Measurements from ENCODE around the gene PLEKHS1. TPM values are rescaled to one million over a fixed set of nuclear protein-coding genes. Genes with fewer than 3 reads are reported as not detected.

The PLEKHS1 gene
- total RNA-seq, 1 experiment from 2014 or later = 0.21 TPM

DNA sequence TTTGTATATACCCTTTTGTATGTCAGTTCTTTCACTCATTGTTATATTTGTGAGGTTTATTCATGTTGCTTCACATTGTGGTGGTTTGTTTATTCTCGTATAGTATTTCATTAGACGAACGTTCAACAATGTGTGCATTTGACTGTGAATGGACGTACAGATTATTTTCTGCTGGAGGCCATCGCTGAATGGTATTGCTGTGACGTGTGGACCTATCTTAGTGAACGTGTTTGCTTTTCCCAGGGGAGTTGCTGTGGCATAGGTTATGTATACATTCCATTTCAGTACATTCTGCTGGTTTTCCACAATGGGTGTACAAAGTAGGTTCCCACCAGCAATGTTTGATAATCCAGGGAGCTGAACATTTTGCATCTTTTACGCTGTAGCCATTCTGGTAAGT, 31.1 kb upstream of the PLEKHS1 start:
- in situ Hi-C loops (cut with HindIII; ENCODE audit: low pct_unique_long_range_greater_than_20kb, low sequenced_read_pairs) (no loop called here), intact Hi-C loops (cut with micrococcal nuclease; ENCODE audit: unreplicated experiment) (no loop called here)
- H3K36me3 ChIP-seq (ENCODE audit: control insufficient read depth, insufficient read depth, low read length) = no peaks in the 10 kb centered on the region; the same call in 1 of the 2 replicates
- CTCF ChIA-PET = no interaction called here
- BruUV-seq (replicated peaks) = no TSS peak
- no peak for TF ChIP-seq POLR2AphosphoS5 (IDR thresholded peaks at IDR 0.05; ENCODE audit: low read depth, low read length)
- TF ChIP-seq, protein P1, sequence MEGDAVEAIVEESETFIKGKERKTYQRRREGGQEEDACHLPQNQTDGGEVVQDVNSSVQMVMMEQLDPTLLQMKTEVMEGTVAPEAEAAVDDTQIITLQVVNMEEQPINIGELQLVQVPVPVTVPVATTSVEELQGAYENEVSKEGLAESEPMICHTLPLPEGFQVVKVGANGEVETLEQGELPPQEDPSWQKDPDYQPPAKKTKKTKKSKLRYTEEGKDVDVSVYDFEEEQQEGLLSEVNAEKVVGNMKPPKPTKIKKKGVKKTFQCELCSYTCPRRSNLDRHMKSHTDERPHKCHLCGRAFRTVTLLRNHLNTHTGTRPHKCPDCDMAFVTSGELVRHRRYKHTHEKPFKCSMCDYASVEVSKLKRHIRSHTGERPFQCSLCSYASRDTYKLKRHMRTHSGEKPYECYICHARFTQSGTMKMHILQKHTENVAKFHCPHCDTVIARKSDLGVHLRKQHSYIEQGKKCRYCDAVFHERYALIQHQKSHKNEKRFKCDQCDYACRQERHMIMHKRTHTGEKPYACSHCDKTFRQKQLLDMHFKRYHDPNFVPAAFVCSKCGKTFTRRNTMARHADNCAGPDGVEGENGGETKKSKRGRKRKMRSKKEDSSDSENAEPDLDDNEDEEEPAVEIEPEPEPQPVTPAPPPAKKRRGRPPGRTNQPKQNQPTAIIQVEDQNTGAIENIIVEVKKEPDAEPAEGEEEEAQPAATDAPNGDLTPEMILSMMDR (IDR thresholded peaks at IDR 0.05) = no peak
- no peak for TF ChIP-seq TCF7L2 (IDR thresholded peaks at IDR 0.05; ENCODE audit: low read depth, low read length)
- H3K4me3 ChIP-seq (ENCODE audit: low read depth in 2 of 2, low read length in 2 of 2) = no peak overlapping the region
- H3K4me1 ChIP-seq (ENCODE audit: control insufficient read depth, insufficient read depth, low read length) = no peaks in the 10 kb centered on the region
- no peaks in the 10 kb centered on the region for H3K9me3 ChIP-seq (ENCODE audit: control insufficient read depth, insufficient read depth, low read depth, low read length)
- no peak overlapping the region for H3K27ac ChIP-seq (ENCODE audit: low read length)
- POLR2A ChIA-PET = no interaction called here
- DNase-seq (ENCODE audit: low read depth, low spot score) = no peak
- H3K27me3 ChIP-seq (ENCODE audit: control insufficient read depth, insufficient read depth, low read length) = no peaks in the 10 kb centered on the region
- ATAC-seq = no peak

DNA sequence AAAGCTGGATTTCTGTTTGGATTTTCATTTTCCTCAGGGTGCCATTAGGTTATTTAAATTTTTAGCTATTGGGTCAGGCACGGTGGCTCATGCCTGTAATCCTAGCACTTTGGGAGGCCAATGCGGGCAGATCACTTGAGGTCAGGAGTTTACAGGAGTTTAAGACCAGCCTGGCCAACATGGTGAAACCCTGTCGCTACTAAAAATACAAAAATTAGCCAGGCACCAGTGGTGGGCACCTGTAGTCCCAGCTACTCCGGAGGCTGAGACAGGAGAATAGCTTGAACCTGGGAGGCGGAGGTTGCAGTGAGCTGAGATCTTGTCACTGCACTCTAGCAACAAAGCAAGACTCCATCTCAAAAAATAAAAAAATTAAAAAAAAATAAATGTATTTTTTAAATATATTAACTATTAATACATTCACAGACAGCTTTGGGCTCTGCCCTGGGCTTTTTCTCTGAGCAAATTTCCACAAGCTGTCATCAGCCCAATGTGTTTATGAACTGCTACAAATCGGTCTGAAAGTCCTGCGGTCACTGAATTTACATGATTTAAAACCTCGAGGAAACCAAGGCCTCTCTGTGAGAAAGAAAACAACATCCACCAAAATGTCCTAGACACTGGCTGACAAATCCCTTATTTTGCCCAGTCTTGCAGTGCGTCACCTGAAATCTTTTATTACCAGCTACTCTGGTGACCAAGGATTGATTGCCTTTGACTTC, 19.2 kb upstream of the PLEKHS1 start:
- intact Hi-C loops (cut with micrococcal nuclease; ENCODE audit: unreplicated experiment) = no loop called here
- ChIA-PET CTCF (interaction anchor here (0.6 to 0.8 kb wide), 2 partner anchors 30 to 572 kb away, joined by 3 to 11 read pairs; no protein-coding TSS in a partner anchor), POLR2A (no interaction called here)
- ATAC-seq (no peak), DNase-seq (ENCODE audit: low read depth, low spot score) (no peak)
- Histone ChIP-seq H3K27me3 (ENCODE audit: control insufficient read depth, insufficient read depth, low read length) (no peaks in the 10 kb centered on the region), H3K4me1 (ENCODE audit: control insufficient read depth, insufficient read depth, low read length) (no peaks in the 10 kb centered on the region), H3K9me3 (ENCODE audit: control insufficient read depth, insufficient read depth, low read depth, low read length) (no peaks in the 10 kb centered on the region), H3K36me3 (ENCODE audit: control insufficient read depth, insufficient read depth, low read length) (0 out of 2 replicates have a peak, but pooled peaks cover 2% of the 10 kb centered on the region), H3K27ac (ENCODE audit: low read length) (no peak overlapping the region), H3K4me3 (ENCODE audit: low read depth in 2 of 2, low read length in 2 of 2) (no peak overlapping the region)
- TF ChIP-seq POLR2AphosphoS5 (IDR thresholded peaks at IDR 0.05; ENCODE audit: low read depth, low read length) = no peak
- TF ChIP-seq, protein P1 (IDR thresholded peaks at IDR 0.05) = no peak
- TF ChIP-seq TCF7L2 (IDR thresholded peaks at IDR 0.05; ENCODE audit: low read depth, low read length) = no peak
- TF ChIP-seq, protein P2, sequence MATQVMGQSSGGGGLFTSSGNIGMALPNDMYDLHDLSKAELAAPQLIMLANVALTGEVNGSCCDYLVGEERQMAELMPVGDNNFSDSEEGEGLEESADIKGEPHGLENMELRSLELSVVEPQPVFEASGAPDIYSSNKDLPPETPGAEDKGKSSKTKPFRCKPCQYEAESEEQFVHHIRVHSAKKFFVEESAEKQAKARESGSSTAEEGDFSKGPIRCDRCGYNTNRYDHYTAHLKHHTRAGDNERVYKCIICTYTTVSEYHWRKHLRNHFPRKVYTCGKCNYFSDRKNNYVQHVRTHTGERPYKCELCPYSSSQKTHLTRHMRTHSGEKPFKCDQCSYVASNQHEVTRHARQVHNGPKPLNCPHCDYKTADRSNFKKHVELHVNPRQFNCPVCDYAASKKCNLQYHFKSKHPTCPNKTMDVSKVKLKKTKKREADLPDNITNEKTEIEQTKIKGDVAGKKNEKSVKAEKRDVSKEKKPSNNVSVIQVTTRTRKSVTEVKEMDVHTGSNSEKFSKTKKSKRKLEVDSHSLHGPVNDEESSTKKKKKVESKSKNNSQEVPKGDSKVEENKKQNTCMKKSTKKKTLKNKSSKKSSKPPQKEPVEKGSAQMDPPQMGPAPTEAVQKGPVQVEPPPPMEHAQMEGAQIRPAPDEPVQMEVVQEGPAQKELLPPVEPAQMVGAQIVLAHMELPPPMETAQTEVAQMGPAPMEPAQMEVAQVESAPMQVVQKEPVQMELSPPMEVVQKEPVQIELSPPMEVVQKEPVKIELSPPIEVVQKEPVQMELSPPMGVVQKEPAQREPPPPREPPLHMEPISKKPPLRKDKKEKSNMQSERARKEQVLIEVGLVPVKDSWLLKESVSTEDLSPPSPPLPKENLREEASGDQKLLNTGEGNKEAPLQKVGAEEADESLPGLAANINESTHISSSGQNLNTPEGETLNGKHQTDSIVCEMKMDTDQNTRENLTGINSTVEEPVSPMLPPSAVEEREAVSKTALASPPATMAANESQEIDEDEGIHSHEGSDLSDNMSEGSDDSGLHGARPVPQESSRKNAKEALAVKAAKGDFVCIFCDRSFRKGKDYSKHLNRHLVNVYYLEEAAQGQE (IDR thresholded peaks at IDR 0.05; ENCODE audit: insufficient read depth in 1 of 2, low read depth in 2 of 2, low read length in 1 of 2) = no peak
- no peak for TF ChIP-seq SIN3A (IDR thresholded peaks at IDR 0.05; ENCODE audit: borderline replicate concordance, insufficient read depth, low read depth, low read length)
- in situ Hi-C loops (cut with HindIII; ENCODE audit: low pct_unique_long_range_greater_than_20kb, low sequenced_read_pairs) = no loop called here
- no TSS peak for BruUV-seq (replicated peaks)

Measured in Panc1 (cell line).